Smooth muscle cell (in vitro differentiated cells): Measurements from ENCODE around the gene UBE2N. TPM values are rescaled to one million over a fixed set of nuclear protein-coding genes. Genes with fewer than 3 reads are reported as not detected.

Experiments
- DNase-seq: peaks from one replicate; lab custom pipeline; 2025; ENCODE audit not compliant: unreplicated experiment; lab: John Stamatoyannopoulos, UW
- H2AFZ ChIP-seq: fragments of 200-600 bp; sonication (generic); 2 replicates; pipeline ENCODE4 v1.6.0; 2016; ENCODE audit warnings: antibody characterized with exemption, low read depth, mild to moderate bottlenecking
- H3F3A ChIP-seq: fragments of 200-600 bp; sonication (generic); 2 replicates; pipeline ENCODE4 v1.6.0; 2017; ENCODE audit warnings: antibody characterized with exemption, low read depth
- H3K27ac ChIP-seq: fragments of 200-600 bp; sonication (generic); 2 replicates; pipeline ENCODE4 v1.5.1; 2016; ENCODE audit warnings: low read depth, mild to moderate bottlenecking
- H3K27me3 ChIP-seq: fragments of 200-600 bp; sonication (generic); 2 replicates; pipeline ENCODE4 v1.6.1; 2016; ENCODE audit warnings: low read depth, mild to moderate bottlenecking
- H3K36me3 ChIP-seq: fragments of 200-600 bp; sonication (generic); 2 replicates; pipeline ENCODE4 v1.5.1; 2016; ENCODE audit warnings: low read depth
- H3K4me1 ChIP-seq: fragments of 200-600 bp; sonication (generic); 2 replicates; pipeline ENCODE4 v1.5.1; 2016; ENCODE audit warnings: low read depth
- H3K4me2 ChIP-seq: fragments of 200-600 bp; sonication (generic); 2 replicates; pipeline ENCODE4 v1.6.0; 2016; ENCODE audit warnings: mild to moderate bottlenecking
- H3K4me3 ChIP-seq: fragments of 200-600 bp; sonication (generic); 2 replicates; pipeline ENCODE4 v1.5.1; 2016; ENCODE audit warnings: mild to moderate bottlenecking
- H3K79me2 ChIP-seq: fragments of 200-600 bp; sonication (generic); 2 replicates; pipeline ENCODE4 v1.6.0; 2016; ENCODE audit warnings: low read depth, mild to moderate bottlenecking
- H3K9ac ChIP-seq: fragments of 200-600 bp; sonication (generic); 2 replicates; pipeline ENCODE4 v1.6.0; 2016; ENCODE audit warnings: low read depth
- H3K9me3 ChIP-seq: fragments of 200-600 bp; sonication (generic); replicated peaks from 2 replicates; pipeline ENCODE4 v1.5.1; 2016; ENCODE audit warnings: low read depth
- H4K20me1 ChIP-seq: fragments of 200-600 bp; sonication (generic); 2 replicates; pipeline ENCODE4 v1.6.0; 2016; ENCODE audit warnings: low read depth
- WGBS: methylation state at CpG from one replicate; pipeline ENCODE4 v1.1.7; 2016; ENCODE audit warnings: low lambda C conversion rate; 5-methylcytosine and 5-hydroxymethylcytosine counted together
- polyA plus RNA-seq: library from polyadenylated mRNA; unstranded; fragments of >200 nt; fragmentation: Nextera tagmentation; extraction: Ambion mirVana; gene quantifications from 2 replicates; pipeline ENCODE4 v1.2.1, GENCODE V29; 2016
- total RNA-seq: library from RNA; depleted of rRNA; stranded (reverse); fragments of >200 nt; gene quantifications from 2 replicates; pipeline ENCODE4 v1.2.3, GENCODE V29; 2014
- TF ChIP-seq, protein P1 (sequence below): fragments of 200-600 bp; sonication (generic); IDR thresholded peaks from 2 replicates; pipeline ENCODE4 v1.5.1; 2017; ENCODE audit warnings: borderline replicate concordance, mild to moderate bottlenecking, antibody characterized with exemption; ENCODE audit not compliant: insufficient read depth, poor library complexity, severe bottlenecking

UBE2N gene
- total and polyA plus RNA-seq, 2 experiments from 2014 or later = 61.3 to 111 TPM

DNA sequence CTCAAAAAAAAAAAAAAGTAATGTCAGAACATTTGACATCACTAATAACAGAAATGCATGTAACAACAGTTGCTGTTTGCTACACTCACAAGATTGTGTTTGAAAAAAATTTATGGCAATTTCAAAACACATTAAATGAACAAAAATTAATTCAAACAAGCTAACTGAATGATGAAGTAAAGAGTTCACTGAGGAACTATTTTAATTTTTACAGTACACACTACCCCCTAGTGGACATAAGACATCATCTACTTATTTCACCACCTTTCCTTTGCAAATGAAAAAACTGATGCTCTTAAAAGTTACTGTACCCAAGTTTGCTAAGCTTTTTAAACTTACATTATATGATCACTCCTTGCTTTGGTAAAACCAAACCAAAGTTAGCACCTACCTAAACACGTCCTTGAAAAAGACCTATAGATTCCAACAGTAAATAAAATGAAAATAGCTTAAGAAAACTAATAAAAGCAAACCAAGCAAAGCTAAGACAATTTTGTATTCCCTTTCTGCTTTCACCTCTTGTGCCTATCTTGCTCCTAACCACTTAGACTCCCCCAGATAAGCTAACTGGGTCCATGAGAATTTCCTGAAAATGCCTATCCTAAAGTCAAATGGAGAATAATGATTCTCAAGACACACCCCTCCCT lies 22.2 kb downstream of the UBE2N start:
- H3K27ac ChIP-seq = no peak overlapping the region
- no peak overlapping the region for H2AFZ ChIP-seq
- H3K36me3 ChIP-seq = no peaks in the 10 kb centered on the region
- H3F3A ChIP-seq = peaks cover 19% of the 10 kb centered on the region
- H3K27me3 ChIP-seq = no peaks in the 10 kb centered on the region
- WGBS = 14% methylated on average over 1 of the region's 1 CpG
- H4K20me1 ChIP-seq = peaks cover 75% of the 10 kb centered on the region
- H3K4me2 ChIP-seq = no peak overlapping the region
- H3K79me2 ChIP-seq = peaks cover 94% of the 10 kb centered on the region
- H3K4me3 ChIP-seq = no peak overlapping the region
- TF ChIP-seq, protein P1, sequence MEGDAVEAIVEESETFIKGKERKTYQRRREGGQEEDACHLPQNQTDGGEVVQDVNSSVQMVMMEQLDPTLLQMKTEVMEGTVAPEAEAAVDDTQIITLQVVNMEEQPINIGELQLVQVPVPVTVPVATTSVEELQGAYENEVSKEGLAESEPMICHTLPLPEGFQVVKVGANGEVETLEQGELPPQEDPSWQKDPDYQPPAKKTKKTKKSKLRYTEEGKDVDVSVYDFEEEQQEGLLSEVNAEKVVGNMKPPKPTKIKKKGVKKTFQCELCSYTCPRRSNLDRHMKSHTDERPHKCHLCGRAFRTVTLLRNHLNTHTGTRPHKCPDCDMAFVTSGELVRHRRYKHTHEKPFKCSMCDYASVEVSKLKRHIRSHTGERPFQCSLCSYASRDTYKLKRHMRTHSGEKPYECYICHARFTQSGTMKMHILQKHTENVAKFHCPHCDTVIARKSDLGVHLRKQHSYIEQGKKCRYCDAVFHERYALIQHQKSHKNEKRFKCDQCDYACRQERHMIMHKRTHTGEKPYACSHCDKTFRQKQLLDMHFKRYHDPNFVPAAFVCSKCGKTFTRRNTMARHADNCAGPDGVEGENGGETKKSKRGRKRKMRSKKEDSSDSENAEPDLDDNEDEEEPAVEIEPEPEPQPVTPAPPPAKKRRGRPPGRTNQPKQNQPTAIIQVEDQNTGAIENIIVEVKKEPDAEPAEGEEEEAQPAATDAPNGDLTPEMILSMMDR = peak; percentile 65
- H3K4me1 ChIP-seq = peaks cover 38% of the 10 kb centered on the region
- no peak for DNase-seq
- no peak overlapping the region for H3K9ac ChIP-seq
- no peaks in the 10 kb centered on the region for H3K9me3 ChIP-seq

DNA sequence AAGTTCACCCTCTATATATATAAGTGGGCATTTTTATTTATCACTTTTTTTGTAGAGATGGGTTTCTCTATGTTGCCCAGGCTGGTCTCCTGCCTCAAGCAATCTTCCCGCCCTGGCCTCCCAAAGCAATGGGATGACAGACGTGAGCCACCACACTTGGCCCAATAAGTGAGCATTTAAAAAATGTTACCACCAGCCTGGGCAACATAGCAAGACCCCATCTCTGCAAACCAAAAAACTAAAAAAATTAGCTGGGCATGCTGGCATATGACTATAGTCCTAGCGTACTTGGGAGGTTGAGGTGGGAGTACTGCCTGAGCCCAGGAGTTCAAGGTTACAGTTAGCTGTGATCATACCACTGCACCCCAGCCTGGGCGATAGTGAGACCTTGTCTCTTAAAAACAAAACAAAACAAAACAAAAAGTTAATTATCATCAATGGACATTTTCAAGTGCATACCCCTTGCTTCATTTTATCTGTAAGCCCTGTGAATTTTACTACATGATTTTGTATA lies 23.7 kb downstream of the UBE2N start:
- no peaks in the 10 kb centered on the region for H3K36me3 ChIP-seq
- no peak for DNase-seq
- H3K9ac ChIP-seq = no peak overlapping the region
- H3K4me1 ChIP-seq = peaks cover 23% of the 10 kb centered on the region
- H3K79me2 ChIP-seq = peaks cover 94% of the 10 kb centered on the region
- H4K20me1 ChIP-seq = peaks cover 67% of the 10 kb centered on the region
- H3K27me3 ChIP-seq = no peaks in the 10 kb centered on the region
- H3K4me3 ChIP-seq = no peak overlapping the region
- H2AFZ ChIP-seq = no peak overlapping the region
- peaks cover 27% of the 10 kb centered on the region for H3F3A ChIP-seq
- H3K27ac ChIP-seq = no peak overlapping the region
- H3K4me2 ChIP-seq = no peak overlapping the region
- TF ChIP-seq, protein P1 = no peak
- H3K9me3 ChIP-seq = no peaks in the 10 kb centered on the region
- WGBS = 94% methylated on average over 4 of the region's 4 CpGs

DNA sequence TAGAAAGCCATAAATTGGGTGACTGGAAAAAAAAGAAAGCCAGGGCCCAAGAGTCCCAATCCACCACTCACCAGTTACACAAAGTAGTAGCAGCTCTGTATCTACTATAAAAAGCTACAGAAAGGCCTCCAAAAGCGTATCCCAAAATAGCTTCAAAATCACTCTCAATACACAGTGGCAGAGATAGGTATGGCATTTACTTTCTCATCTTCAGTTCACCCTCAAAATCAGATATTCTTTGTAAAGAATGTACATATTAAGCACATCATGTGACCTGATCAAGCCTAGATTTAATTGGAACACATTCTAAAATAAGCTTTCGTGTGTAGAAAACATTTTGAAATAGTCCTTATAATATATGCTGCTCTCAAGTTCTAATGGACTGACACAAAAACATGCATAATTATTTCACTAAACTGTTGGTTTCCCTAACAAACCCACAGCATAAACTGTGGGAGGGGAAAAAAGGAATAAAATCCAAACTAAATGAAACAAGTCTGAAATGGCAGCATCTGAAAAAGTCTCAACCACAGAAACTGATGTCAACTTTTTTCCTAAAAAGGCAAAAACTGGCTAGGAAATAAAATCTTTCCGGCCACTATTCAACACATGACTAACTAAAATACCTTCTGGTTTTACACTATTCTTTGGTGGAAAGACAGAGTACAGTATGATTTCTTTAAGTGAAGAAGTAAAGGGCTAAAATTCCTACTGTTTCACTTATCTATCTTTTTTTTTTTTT lies 25.9 kb downstream of the UBE2N start:
- Histone ChIP-seq H3K9me3 (no peaks in the 10 kb centered on the region), H3K27me3 (no peaks in the 10 kb centered on the region), H3K4me2 (peak overlapping the region; percentile 79), H3F3A (peaks cover 23% of the 10 kb centered on the region), H3K9ac (peak overlapping the region; percentile 35), H3K4me1 (peaks cover 12% of the 10 kb centered on the region), H3K36me3 (no peaks in the 10 kb centered on the region), H4K20me1 (peaks cover 52% of the 10 kb centered on the region), H3K4me3 (no peak overlapping the region), H3K27ac (peak overlapping the region; percentile 82), H2AFZ (no peak overlapping the region), H3K79me2 (peaks cover 93% of the 10 kb centered on the region)
- WGBS = 46% methylated on average over 3 of the region's 3 CpGs
- TF ChIP-seq, protein P1 = no peak
- DNase-seq = no peak
